Vagina (tissue), 2 donors: Measurements from ENCODE around the gene MYO9A.

Source experiments
- POLR2A ChIP-seq, 2 donors: fragments of 450-650 bp; IDR thresholded peaks; one replicate each; pipeline ENCODE4 v1.6.1; 2017; ENCODE audit warnings: antibody characterized with exemption in 2 of 2, mild to moderate bottlenecking in 2 of 2, moderate library complexity in 2 of 2
- TF ChIP-seq, protein P1 (sequence below), 3 experiments: fragments of 450-650 bp in 2 of 3; fragments of 200-600 bp in 1 of 3; sonication (generic) in 1 of 3; IDR thresholded peaks; one replicate each; pipeline ENCODE4 v1.5.1; 2017 to 2019; ENCODE audit warnings: antibody characterized with exemption in 3 of 3, mild to moderate bottlenecking in 2 of 3, moderate library complexity in 2 of 3

DNA sequence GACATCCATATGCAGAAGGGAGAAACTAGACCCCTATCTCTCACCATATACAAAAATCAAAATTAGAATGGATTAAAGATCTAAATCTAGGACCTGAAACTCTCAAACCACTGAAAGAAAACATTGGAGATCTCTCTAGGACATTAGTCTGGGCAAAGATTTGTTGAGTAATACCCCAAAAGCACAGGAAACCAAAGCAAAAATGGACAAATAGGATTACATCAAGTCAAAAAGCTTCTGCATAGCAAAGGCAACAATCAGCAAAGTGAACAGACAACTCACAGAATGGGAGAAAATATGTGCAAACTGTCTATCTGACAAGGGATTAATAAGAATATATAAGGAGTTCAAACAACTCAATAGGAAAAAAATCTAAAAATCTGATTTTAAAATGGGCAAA, 54.8 kb downstream of the MYO9A start:
- TF ChIP-seq, protein P1, sequence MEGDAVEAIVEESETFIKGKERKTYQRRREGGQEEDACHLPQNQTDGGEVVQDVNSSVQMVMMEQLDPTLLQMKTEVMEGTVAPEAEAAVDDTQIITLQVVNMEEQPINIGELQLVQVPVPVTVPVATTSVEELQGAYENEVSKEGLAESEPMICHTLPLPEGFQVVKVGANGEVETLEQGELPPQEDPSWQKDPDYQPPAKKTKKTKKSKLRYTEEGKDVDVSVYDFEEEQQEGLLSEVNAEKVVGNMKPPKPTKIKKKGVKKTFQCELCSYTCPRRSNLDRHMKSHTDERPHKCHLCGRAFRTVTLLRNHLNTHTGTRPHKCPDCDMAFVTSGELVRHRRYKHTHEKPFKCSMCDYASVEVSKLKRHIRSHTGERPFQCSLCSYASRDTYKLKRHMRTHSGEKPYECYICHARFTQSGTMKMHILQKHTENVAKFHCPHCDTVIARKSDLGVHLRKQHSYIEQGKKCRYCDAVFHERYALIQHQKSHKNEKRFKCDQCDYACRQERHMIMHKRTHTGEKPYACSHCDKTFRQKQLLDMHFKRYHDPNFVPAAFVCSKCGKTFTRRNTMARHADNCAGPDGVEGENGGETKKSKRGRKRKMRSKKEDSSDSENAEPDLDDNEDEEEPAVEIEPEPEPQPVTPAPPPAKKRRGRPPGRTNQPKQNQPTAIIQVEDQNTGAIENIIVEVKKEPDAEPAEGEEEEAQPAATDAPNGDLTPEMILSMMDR (IDR thresholded peaks at IDR 0.05): no peak
- TF ChIP-seq POLR2A (IDR thresholded peaks at IDR 0.05): no peak
